GM19043 (cell line): ENCODE results near the gene CDH12.
"Not testable (repeated sequence)": the region's sequence is repeated elsewhere in the genome, so short reads cannot be mapped to it uniquely, and the experiment has no call there.

Experiments used
- ATAC-seq: cut with Tn5 transposase; IDR thresholded peaks from one replicate; pipeline ENCODE4 v1.9.1; 2021; ENCODE audit warnings: low read depth; ENCODE audit not compliant: unreplicated experiment

CDH12 gene

GRCh38 chr5:22329683-22330082, 523.5 kb downstream of the CDH12 start:
- no peak for ATAC-seq

GRCh38 chr5:22319798-22320197, 533.3 kb downstream of the CDH12 start:
- no peak for ATAC-seq

- no peak for ATAC-seq
Observed at GRCh38 chr5:22316294-22316693, 536.9 kb downstream of the CDH12 start.

- ATAC-seq, result not testable (repeated sequence)
Observed at GRCh38 chr5:22315052-22315451, 538.1 kb downstream of the CDH12 start.

- ATAC-seq, result no peak
Observed at GRCh38 chr5:22314548-22314947, 538.6 kb downstream of the CDH12 start.

GRCh38 chr5:22306011-22306410, 547.1 kb downstream of the CDH12 start:
- no peak for ATAC-seq

GRCh38 chr5:22295832-22296231, 557.3 kb downstream of the CDH12 start:
- no peak for ATAC-seq

- no peak for ATAC-seq
Observed at GRCh38 chr5:22293147-22293546, 560.0 kb downstream of the CDH12 start.

GRCh38 chr5:22278164-22278563, 575.0 kb downstream of the CDH12 start:
- no peak for ATAC-seq

- no peak for ATAC-seq
Observed at GRCh38 chr5:22277006-22277405, 576.1 kb downstream of the CDH12 start.

GRCh38 chr5:22265855-22266254, 587.3 kb downstream of the CDH12 start:
- not testable (repeated sequence) for ATAC-seq

- no peak for ATAC-seq
Observed at GRCh38 chr5:22258139-22258538, 595.0 kb downstream of the CDH12 start.

GRCh38 chr5:22250528-22250927, 602.6 kb downstream of the CDH12 start:
- ATAC-seq, result no peak

- no peak for ATAC-seq
Observed at GRCh38 chr5:22249209-22249729, 603.9 kb downstream of the CDH12 start.

GRCh38 chr5:22245770-22246169, 607.4 kb downstream of the CDH12 start:
- ATAC-seq, result no peak

GRCh38 chr5:22242532-22242931, 610.6 kb downstream of the CDH12 start:
- no peak for ATAC-seq

- ATAC-seq, result no peak
Observed at GRCh38 chr5:22238047-22238446, 615.1 kb downstream of the CDH12 start.

- no peak for ATAC-seq
Observed at GRCh38 chr5:22226423-22226822, 626.7 kb downstream of the CDH12 start.

GRCh38 chr5:22223079-22223478, 630.1 kb downstream of the CDH12 start:
- ATAC-seq, result no peak

- not testable (repeated sequence) for ATAC-seq
Observed at GRCh38 chr5:22213703-22214495, 639.2 kb downstream of the CDH12 start.

- not testable (repeated sequence) for ATAC-seq
Observed at GRCh38 chr5:22212254-22212991, 640.7 kb downstream of the CDH12 start.

GRCh38 chr5:22208463-22208862, 644.7 kb downstream of the CDH12 start:
- ATAC-seq, result not testable (repeated sequence)
